Dendritic cell treated with granulocyte-macrophage colony-stimulating factor and Interleukin-4, amounts not matched to agents 40 ng/mL and 50 ng/mL, for 4 days (primary cell): ENCODE data around the gene C4orf51.
"Not testable (repeated sequence)": the region's sequence is repeated elsewhere in the genome, so short reads cannot be mapped to it uniquely, and the experiment has no call there.

Experiments used
- H3K27ac Mint-ChIP-seq: one replicate; pipeline ENCODE4 v1.8.0; 2022; ENCODE audit warnings: mild to moderate bottlenecking, mixed read lengths
- H3K27me3 Mint-ChIP-seq: one replicate; pipeline ENCODE4 v1.8.0; 2022; ENCODE audit warnings: mild to moderate bottlenecking, mixed read lengths
- H3K36me3 Mint-ChIP-seq: one replicate; pipeline ENCODE4 v1.8.0; 2022; ENCODE audit warnings: low read depth, mixed read lengths
- H3K4me1 Mint-ChIP-seq: one replicate; pipeline ENCODE4 v1.8.0; 2022; ENCODE audit warnings: low read depth, mixed read lengths
- H3K4me3 Mint-ChIP-seq: one replicate; pipeline ENCODE4 v1.8.0; 2022; ENCODE audit warnings: mild to moderate bottlenecking, moderate library complexity, mixed read lengths
- H3K9me3 Mint-ChIP-seq: one replicate; pipeline ENCODE4 v1.8.0; 2022; ENCODE audit warnings: mixed read lengths
- intact Hi-C: fragments of 100-400 bp; cut with micrococcal nuclease; formaldehyde crosslinking; loops from one replicate; pipeline ENCODE4 v1.15.0; 2022

The C4orf51 gene

DNA sequence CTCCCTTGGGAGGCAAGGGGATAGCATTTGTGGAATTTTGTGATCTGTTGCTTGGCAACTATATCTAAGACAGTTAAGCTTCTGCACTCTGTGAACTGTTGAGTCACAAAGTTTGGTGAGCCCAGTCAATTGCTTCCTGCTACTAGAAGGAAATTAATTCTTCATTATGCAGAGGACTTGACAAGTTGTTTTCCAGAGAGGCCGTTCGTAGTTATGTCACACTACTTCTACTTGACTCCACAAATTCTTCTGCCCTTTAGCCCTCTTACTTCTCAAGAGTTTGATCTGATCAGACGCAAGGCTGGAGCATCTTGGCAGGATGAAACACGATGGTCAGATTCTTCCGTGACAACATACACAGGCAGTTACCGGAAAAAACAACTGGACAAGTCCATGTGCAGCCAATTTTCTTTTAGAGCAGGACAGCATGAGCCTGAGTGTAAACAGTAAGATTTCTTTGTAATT is at the start of gene C4orf51:
TSS of gene C4orf51 (plus strand) at position 156 of the 465 bp plus-strand sequence. CDS start at position 214, 58 bp downstream.
- Mint-ChIP-seq H3K27ac (no peak within 1 kb of the TSS), H3K36me3 (no peaks in the 10 kb centered on the region), H3K27me3 (peaks cover 2% of the 10 kb centered on the region), H3K4me1 (no peaks in the 10 kb centered on the region), H3K9me3 (peaks cover 17% of the 10 kb centered on the region), H3K4me3 (no peak within 1 kb of the TSS)
- intact Hi-C loops, result no loop called here

DNA sequence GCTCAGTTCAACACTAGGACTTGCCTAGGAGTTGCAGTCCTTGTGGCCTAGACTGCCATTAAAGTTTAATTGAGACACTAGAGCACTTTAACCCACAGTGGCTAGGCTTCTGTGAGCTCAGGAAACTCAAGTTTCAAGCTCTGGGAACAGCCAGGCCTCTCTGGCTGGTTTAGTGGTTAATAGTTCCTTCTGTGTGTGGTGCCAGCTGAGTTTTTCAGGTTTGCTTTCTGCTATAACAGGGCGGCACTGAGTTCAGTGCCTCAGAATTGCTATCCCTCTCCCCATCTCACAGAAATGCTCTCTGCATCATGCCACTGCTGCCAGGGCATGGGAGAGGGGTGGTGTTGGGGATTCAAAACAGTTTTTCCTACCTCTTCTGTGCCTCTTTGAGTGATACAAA is 44.8 kb upstream of the C4orf51 start:
- H3K27me3 Mint-ChIP-seq, result no peaks in the 10 kb centered on the region
- H3K4me3 Mint-ChIP-seq, result no peak overlapping the region
- peaks cover 23% of the 10 kb centered on the region for H3K36me3 Mint-ChIP-seq
- peaks cover 19% of the 10 kb centered on the region for H3K4me1 Mint-ChIP-seq
- H3K9me3 Mint-ChIP-seq, result no peaks in the 10 kb centered on the region
- H3K27ac Mint-ChIP-seq, result peak overlapping the region; percentile 53
- intact Hi-C loops, result no loop called here

DNA sequence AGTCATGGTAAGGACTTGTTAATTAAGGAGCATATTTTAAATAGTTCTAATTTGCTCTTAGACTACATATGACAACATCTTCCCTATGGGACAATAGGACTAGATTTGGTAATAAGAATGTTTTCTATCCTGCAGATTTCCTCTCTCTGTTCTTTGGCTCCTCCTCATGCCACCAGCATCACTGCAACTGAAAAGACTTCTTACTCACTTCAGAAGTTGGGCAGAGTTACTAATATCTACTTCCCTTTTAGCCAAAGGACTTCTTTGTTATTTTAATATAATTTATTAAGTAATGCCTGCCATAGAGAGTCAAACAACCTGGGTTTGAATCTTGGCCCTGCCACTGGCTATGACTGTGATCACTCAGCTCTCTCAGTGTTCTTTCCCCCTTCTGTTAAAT is 44.3 kb upstream of the C4orf51 start:
- Mint-ChIP-seq H3K4me3 (no peak overlapping the region), H3K9me3 (no peaks in the 10 kb centered on the region), H3K27ac (peak overlapping the region; percentile 53), H3K4me1 (peaks cover 19% of the 10 kb centered on the region), H3K27me3 (no peaks in the 10 kb centered on the region), H3K36me3 (peaks cover 28% of the 10 kb centered on the region)
- intact Hi-C loops, result no loop called here

DNA sequence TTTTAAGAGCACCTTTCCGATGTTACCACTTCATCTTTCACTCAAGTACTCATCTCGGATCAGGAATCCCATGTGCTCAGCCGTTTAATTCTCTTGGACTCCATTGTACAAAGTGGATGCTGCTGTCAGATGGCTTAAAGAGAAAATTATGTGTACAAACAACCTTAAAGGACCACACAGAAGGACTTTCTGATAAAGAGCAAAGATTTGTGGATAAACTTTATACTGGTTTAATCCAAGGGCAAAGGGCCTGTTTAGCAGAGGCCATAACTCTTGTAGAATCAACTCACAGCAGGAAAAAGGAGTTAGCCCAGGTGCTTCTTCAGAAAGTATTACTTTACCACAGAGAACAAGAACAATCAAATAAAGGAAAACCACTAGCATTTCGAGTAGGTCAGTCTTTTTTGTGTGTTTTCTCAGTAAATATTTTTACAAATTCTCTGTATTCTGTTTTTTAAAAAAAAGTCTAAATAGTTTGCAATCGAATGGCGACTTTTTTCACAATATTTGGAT is 40.7 kb upstream of the C4orf51 start:
- intact Hi-C loops, result no loop called here
- Mint-ChIP-seq H3K4me3 (no peak overlapping the region), H3K27me3 (no peaks in the 10 kb centered on the region), H3K4me1 (peaks cover 11% of the 10 kb centered on the region), H3K36me3 (peaks cover 37% of the 10 kb centered on the region), H3K27ac (no peak overlapping the region), H3K9me3 (no peaks in the 10 kb centered on the region)

DNA sequence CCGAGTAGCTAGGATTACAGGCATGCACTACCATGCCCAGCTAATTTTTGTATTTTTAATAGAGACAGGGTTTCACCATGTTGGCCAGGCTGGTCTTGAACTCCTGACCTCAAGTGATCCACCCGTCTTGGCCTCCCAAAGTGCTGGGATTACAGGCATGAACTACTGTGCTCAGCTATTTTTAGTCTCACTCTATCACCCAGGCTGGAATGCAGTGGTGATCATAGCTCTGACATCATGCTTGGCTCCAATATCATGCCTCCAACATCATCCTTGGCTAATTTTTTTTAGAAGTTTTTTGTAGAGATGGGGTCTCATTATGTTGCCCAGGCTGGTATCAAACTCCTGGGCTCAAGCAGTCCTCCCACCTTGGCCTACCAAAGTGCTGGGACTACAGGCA is 39.7 kb upstream of the C4orf51 start:
- H3K27ac Mint-ChIP-seq, H3K4me3 Mint-ChIP-seq, H3K4me1 Mint-ChIP-seq, H3K27me3 Mint-ChIP-seq, H3K9me3 Mint-ChIP-seq, intact Hi-C loops: not testable (repeated sequence)
- peaks cover 38% of the 10 kb centered on the region for H3K36me3 Mint-ChIP-seq

DNA sequence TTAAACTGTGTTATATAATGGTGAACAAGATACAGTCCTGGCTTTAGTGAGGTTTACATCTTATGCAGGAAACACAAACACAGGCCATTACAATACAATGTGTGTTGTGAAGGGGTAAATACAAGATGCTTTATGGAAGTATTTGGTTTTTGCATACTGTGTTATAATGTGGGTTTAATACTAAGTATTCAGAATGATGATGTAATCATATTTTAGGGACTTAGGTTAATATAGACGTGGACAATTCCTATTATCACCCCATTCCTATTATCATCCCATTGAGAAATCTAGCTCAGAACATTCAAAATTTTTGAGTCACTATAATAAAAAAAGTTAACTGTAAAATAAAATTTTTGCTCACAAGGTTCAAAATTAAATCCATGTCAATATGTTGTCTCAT is 36.7 kb upstream of the C4orf51 start:
- no peak overlapping the region for H3K27ac Mint-ChIP-seq
- peaks cover 65% of the 10 kb centered on the region for H3K36me3 Mint-ChIP-seq
- H3K4me1 Mint-ChIP-seq, result no peaks in the 10 kb centered on the region
- no peaks in the 10 kb centered on the region for H3K9me3 Mint-ChIP-seq
- no peak overlapping the region for H3K4me3 Mint-ChIP-seq
- intact Hi-C loops, result no loop called here
- no peaks in the 10 kb centered on the region for H3K27me3 Mint-ChIP-seq

DNA sequence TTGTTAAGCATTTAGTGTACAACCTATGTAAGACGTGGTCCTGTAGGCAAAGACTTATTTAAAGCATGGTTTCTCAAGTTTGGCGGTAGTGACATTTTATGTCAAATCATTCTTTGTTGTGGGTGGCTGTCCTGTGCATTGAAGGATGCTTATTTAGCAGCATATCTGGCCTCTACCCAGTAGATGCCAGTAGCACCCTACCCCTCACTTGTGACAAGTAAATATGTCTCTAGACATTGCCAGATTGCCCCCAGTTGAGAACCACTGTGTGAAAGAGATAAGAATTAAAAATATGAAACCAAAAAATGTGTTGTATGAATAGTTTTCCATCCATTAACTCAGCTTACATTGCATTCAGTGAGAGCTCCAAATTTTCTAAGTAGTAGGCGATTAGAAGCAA is 35.2 kb upstream of the C4orf51 start:
- intact Hi-C loops, result no loop called here
- H3K9me3 Mint-ChIP-seq, result no peaks in the 10 kb centered on the region
- no peak overlapping the region for H3K4me3 Mint-ChIP-seq
- no peak overlapping the region for H3K27ac Mint-ChIP-seq
- no peaks in the 10 kb centered on the region for H3K4me1 Mint-ChIP-seq
- no peaks in the 10 kb centered on the region for H3K27me3 Mint-ChIP-seq
- H3K36me3 Mint-ChIP-seq, result peaks cover 59% of the 10 kb centered on the region

DNA sequence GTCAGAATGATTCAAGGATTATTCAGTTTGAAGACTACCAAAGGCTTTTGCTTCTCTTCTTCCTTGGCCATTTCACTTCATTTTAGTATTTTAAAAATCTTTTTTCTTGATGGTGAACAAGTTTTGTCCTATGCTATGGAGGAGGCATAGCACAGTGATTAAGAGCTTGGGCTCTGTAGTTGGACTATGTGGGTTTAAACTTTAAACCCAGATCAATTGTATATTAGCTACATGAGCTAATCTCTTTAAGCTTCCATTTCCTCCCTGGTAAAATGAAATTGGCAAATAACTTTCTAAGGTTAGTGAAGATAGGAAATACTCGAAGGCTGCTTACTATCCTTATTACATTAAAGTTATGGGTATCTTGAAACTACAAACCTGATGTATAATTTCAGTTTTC is 23.8 kb upstream of the C4orf51 start:
- H3K36me3 Mint-ChIP-seq, result peaks cover 66% of the 10 kb centered on the region
- H3K4me3 Mint-ChIP-seq, result no peak overlapping the region
- H3K27me3 Mint-ChIP-seq, result no peaks in the 10 kb centered on the region
- H3K27ac Mint-ChIP-seq, result no peak overlapping the region
- peaks cover 8% of the 10 kb centered on the region for H3K9me3 Mint-ChIP-seq
- intact Hi-C loops, result no loop called here
- H3K4me1 Mint-ChIP-seq, result no peaks in the 10 kb centered on the region

DNA sequence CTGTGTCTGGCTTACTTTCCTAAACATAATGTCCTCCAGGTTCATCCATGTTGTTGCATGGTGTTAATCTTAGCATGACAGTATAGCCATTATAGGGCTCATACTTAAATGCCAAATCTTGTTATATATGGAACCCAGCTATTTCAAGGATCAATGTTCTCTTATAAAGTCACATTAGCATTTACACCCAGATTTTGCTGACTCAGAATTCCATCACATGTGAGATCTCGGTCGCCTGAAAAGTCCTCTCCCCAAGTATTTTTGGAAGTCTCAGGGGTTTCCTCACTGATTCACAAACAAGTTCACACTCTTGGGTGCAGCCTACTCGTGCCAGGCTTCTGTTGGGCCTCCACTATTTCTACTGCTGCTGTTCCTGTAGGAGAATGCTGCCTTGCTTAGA is 19.9 kb upstream of the C4orf51 start:
- Mint-ChIP-seq H3K27me3 (no peaks in the 10 kb centered on the region), H3K4me1 (no peaks in the 10 kb centered on the region), H3K36me3 (peaks cover 56% of the 10 kb centered on the region), H3K9me3 (peaks cover 20% of the 10 kb centered on the region), H3K4me3 (no peak overlapping the region), H3K27ac (no peak overlapping the region)
- intact Hi-C loops, result no loop called here

DNA sequence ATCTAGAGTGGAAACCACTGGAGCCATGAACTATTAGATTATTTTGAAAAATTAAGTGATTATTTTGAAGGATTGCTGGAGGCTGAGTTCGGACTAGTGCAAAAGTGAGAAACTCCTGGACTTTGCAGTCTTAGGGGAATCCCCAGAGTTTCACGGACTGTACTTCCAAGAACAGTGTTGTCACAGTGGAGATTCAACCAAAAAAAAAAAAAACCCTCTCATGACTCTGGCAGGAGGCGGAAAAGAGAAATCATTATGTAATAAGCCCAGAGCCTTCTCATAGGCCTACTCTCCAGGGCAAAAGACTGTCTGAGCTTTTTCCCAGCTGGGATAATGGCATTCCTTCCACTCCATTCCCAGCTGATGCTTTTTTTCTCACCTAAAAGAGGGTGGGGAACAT is 16.8 kb upstream of the C4orf51 start:
- Mint-ChIP-seq H3K36me3 (peaks cover 25% of the 10 kb centered on the region), H3K27me3 (no peaks in the 10 kb centered on the region), H3K4me3 (no peak overlapping the region), H3K27ac (no peak overlapping the region), H3K4me1 (no peaks in the 10 kb centered on the region), H3K9me3 (peaks cover 20% of the 10 kb centered on the region)
- intact Hi-C loops, result no loop called here

DNA sequence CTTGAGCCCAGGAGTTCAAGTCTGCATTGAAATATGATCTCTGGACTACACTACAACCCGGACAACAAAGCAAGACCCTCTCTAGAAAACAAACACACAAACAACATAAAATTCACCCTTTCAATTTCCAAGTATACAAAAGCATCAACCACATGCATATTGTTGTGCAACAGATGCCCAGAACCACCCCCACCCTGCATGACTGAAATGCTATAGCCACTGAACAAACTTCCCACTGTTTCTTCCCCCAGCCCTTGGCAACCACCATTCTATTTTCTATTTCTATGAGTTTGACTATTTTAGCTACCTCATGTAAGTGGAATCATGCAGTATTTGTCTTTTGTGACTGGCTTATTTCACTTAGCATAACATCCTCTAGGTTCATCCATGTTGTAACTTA is 14.2 kb upstream of the C4orf51 start:
- Mint-ChIP-seq H3K4me1 (no peaks in the 10 kb centered on the region), H3K36me3 (peaks cover 5% of the 10 kb centered on the region), H3K4me3 (no peak overlapping the region), H3K27ac (no peak overlapping the region), H3K27me3 (peaks cover 2% of the 10 kb centered on the region), H3K9me3 (peaks cover 13% of the 10 kb centered on the region)
- intact Hi-C loops, result no loop called here

DNA sequence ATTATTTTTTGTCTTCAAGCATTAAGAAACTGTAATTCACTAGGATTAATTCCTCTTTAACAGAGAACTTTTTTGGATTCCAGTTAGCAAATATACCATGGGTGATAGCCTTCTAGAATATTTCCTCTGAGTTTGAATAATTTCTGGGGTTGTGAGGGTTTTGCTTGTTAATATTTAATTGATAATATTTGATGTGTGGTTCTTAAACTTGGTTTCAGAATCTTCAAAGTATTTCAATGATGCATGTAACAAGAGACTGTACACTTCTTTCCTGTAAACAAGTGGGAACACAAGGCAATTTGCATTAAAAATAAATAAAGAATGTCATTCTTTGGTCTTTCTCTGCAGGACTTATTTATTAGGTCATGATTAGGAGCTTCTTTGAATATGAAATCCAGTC is 9.5 kb upstream of the C4orf51 start:
- intact Hi-C loops, result no loop called here
- H3K9me3 Mint-ChIP-seq, result peaks cover 9% of the 10 kb centered on the region
- H3K36me3 Mint-ChIP-seq, result no peaks in the 10 kb centered on the region
- H3K27ac Mint-ChIP-seq, result no peak overlapping the region
- H3K27me3 Mint-ChIP-seq, result peaks cover 2% of the 10 kb centered on the region
- no peak overlapping the region for H3K4me3 Mint-ChIP-seq
- no peaks in the 10 kb centered on the region for H3K4me1 Mint-ChIP-seq

DNA sequence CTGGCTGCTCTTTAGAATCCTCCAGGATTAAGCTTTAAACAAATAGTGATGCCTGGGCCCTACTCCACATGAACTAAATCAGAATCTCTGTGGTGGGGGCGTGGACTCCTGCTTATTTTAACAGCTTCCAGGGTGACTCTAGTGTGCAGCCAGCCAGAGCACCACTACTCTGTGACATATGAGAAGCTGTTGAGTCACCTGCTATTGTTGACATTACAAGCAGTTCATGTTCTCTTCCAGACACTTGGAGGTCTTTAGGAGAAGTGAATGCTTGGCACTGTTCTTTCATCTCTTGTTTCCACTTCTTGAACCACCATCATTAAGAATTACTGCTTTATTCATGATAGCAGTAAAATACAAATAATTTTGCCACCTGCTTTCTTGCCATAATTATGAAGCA is 426 bp upstream of the C4orf51 start:
- Mint-ChIP-seq H3K9me3 (peaks cover 17% of the 10 kb centered on the region), H3K36me3 (no peaks in the 10 kb centered on the region), H3K4me3 (no peak overlapping the region), H3K4me1 (no peaks in the 10 kb centered on the region), H3K27me3 (peaks cover 2% of the 10 kb centered on the region), H3K27ac (no peak overlapping the region)
- intact Hi-C loops, result no loop called here

DNA sequence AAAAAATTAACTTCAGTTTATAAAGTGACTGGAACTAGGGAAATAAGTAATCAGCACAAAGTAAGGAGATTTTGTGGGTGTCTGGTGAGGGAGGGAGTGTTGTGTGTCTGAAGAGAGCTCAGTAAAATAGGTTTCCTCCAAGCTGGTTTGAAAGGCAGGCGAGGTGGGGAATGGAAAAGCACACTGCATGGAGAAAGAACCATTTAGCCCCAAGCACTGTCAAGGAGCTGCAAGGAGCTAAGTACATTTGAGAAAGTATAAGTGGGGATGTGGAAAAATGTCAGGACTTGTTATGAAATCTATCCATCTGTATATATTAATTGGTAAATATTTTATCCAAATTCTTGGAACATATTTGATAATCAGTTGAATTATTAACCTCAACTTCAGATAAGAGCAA is 956 bp downstream of the C4orf51 start:
- Mint-ChIP-seq H3K27me3 (peaks cover 2% of the 10 kb centered on the region), H3K4me1 (no peaks in the 10 kb centered on the region), H3K4me3 (no peak overlapping the region), H3K36me3 (no peaks in the 10 kb centered on the region), H3K9me3 (peaks cover 17% of the 10 kb centered on the region), H3K27ac (no peak overlapping the region)
- intact Hi-C loops, result no loop called here

DNA sequence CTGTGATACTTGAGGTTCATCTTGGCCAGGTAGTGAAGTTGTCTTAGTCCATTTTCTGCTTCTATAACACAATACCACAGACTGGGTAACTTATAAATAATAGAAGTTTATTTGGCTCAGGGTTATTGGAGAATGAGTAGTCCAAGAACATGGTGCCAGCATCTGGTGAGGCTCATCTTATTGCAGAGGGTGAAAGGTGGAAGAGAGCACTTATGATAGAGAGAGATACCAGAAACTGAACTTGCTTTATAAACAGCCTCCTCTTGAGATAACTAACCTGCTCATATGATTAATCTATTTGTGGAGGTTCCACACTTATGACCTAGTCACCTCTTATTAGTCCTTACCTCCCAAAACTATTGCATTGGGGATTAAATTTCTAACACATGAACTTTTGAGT is 1.6 kb downstream of the C4orf51 start:
- Mint-ChIP-seq H3K27ac (no peak overlapping the region), H3K27me3 (peaks cover 2% of the 10 kb centered on the region), H3K4me3 (no peak overlapping the region), H3K36me3 (no peaks in the 10 kb centered on the region), H3K4me1 (no peaks in the 10 kb centered on the region), H3K9me3 (peaks cover 16% of the 10 kb centered on the region)
- intact Hi-C loops, result no loop called here
